ENCODE results near the gene CYP27B1.
A peak's percentile ranks its signal among the peaks of the same experiment; 100 is the strongest.

Gene CYP27B1

GRCh38 chr12:57726151-57726883 is 40.6 kb downstream of the CYP27B1 start:
- H3K27ac ChIP-seq (ENCODE audit: low read depth, low read length), result no peak overlapping the region

GRCh38 chr12:57725851-57726150 is 41.1 kb downstream of the CYP27B1 start:
- TF ChIP-seq CTCF (IDR thresholded peaks at IDR 0.05; ENCODE audit: insufficient read depth, low read length, poor library complexity, severe bottlenecking), result no peak
- no peak for TF ChIP-seq EZH2phosphoT487 (conservative IDR thresholded peaks at IDR 0.05; ENCODE audit: low read length)
- 0 out of 2 replicates have a peak, but pooled peaks cover 3% of the 10 kb centered on the region for H3K36me3 ChIP-seq (ENCODE audit: low read length)
- H3K4me2 ChIP-seq (ENCODE audit: low read depth, low read length, poor library complexity, severe bottlenecking), result no peak overlapping the region

More at GRCh38 chr12:57726151-57726883, 40.6 kb downstream of the CYP27B1 start:
- Histone ChIP-seq H3K36me3 (ENCODE audit: low read length) (0 out of 2 replicates have a peak, but pooled peaks cover 3% of the 10 kb centered on the region), H3K79me2 (ENCODE audit: insufficient read depth, low read length) (no peaks in the 10 kb centered on the region), H3K9me3 (ENCODE audit: insufficient read depth, low read length) (no peaks in the 10 kb centered on the region), H2AFZ (ENCODE audit: low read depth, low read length, severe bottlenecking) (no peak overlapping the region), H3K4me3 (ENCODE audit: insufficient read depth, low read length, poor library complexity, severe bottlenecking) (no peak overlapping the region), H3K4me2 (ENCODE audit: low read depth, low read length, poor library complexity, severe bottlenecking) (no peak overlapping the region), H4K20me1 (ENCODE audit: low read depth, low read length) (no peaks in the 10 kb centered on the region), H3K9me2 (replicated peaks; ENCODE audit: insufficient read depth, low read length) (no peaks in the 10 kb centered on the region), H3K27me3 (ENCODE audit: low read length) (no peaks in the 10 kb centered on the region), H3F3A (ENCODE audit: insufficient read depth) (no peaks in the 10 kb centered on the region), H3K9ac (ENCODE audit: low read length) (no peak overlapping the region)
- TF ChIP-seq CTCF (IDR thresholded peaks at IDR 0.05; ENCODE audit: insufficient read depth, low read length, poor library complexity, severe bottlenecking) (peak; percentile 20), EZH2phosphoT487 (conservative IDR thresholded peaks at IDR 0.05; ENCODE audit: low read length) (no peak)

GRCh38 chr12:57724936-57725740 is 41.7 kb downstream of the CYP27B1 start:
- Histone ChIP-seq H3K9me3 (ENCODE audit: insufficient read depth, low read length) (no peaks in the 10 kb centered on the region), H3K36me3 (ENCODE audit: low read length) (0 out of 2 replicates have a peak, but pooled peaks cover 2% of the 10 kb centered on the region), H3K4me2 (ENCODE audit: low read depth, low read length, poor library complexity, severe bottlenecking) (no peak overlapping the region), H3K9ac (ENCODE audit: low read length) (no peak overlapping the region), H3K79me2 (ENCODE audit: insufficient read depth, low read length) (no peaks in the 10 kb centered on the region), H3K4me3 (ENCODE audit: insufficient read depth, low read length, poor library complexity, severe bottlenecking) (no peak overlapping the region), H2AFZ (ENCODE audit: low read depth, low read length, severe bottlenecking) (no peak overlapping the region), H4K20me1 (ENCODE audit: low read depth, low read length) (no peaks in the 10 kb centered on the region), H3K27ac (ENCODE audit: low read depth, low read length) (no peak overlapping the region), H3F3A (ENCODE audit: insufficient read depth) (no peaks in the 10 kb centered on the region), H3K27me3 (ENCODE audit: low read length) (no peaks in the 10 kb centered on the region), H3K9me2 (replicated peaks; ENCODE audit: insufficient read depth, low read length) (no peaks in the 10 kb centered on the region)
- no peak for TF ChIP-seq EZH2phosphoT487 (conservative IDR thresholded peaks at IDR 0.05; ENCODE audit: low read length)
- TF ChIP-seq CTCF (IDR thresholded peaks at IDR 0.05; ENCODE audit: insufficient read depth, low read length, poor library complexity, severe bottlenecking), result no peak

More at GRCh38 chr12:57725851-57726150, 41.1 kb downstream of the CYP27B1 start:
- Histone ChIP-seq H3K9me2 (replicated peaks; ENCODE audit: insufficient read depth, low read length) (no peaks in the 10 kb centered on the region), H3K79me2 (ENCODE audit: insufficient read depth, low read length) (no peaks in the 10 kb centered on the region), H3K9ac (ENCODE audit: low read length) (no peak overlapping the region), H2AFZ (ENCODE audit: low read depth, low read length, severe bottlenecking) (no peak overlapping the region), H3K4me3 (ENCODE audit: insufficient read depth, low read length, poor library complexity, severe bottlenecking) (no peak overlapping the region), H3F3A (ENCODE audit: insufficient read depth) (no peaks in the 10 kb centered on the region), H3K27me3 (ENCODE audit: low read length) (no peaks in the 10 kb centered on the region), H3K27ac (ENCODE audit: low read depth, low read length) (no peak overlapping the region), H3K9me3 (ENCODE audit: insufficient read depth, low read length) (no peaks in the 10 kb centered on the region), H4K20me1 (ENCODE audit: low read depth, low read length) (no peaks in the 10 kb centered on the region)

Measured in SU-DHL-6 (cell line).